A549 (cell line): ENCODE measurements around the gene RWDD1. TPM values are rescaled to one million over a fixed set of nuclear protein-coding genes. Genes with fewer than 3 reads are reported as not detected.

Experiments used
- polyA plus RNA-seq, 4 experiments: library from polyadenylated mRNA; depleted of rRNA in 3 of 4; stranded (reverse); fragments of >200 nt; fragmentation: RNase III in 1 of 4; extraction: RNeasy Plus Mini Kit Qiagen cat#74134 plus additional on column Dnase treatment in 1 of 4; gene quantifications; 2 replicates in 3 of 4; 3 replicates in 1 of 4; pipeline ENCODE4 v1.2.3, GENCODE V29; 2011 to 2017

The RWDD1 gene
- polyA plus RNA-seq, 2 of the 4 experiments (the other 2 are of a cell fraction), result 32.5 to 47.7 TPM

Other genes starting within 250 kb of the RWDD1 start
- 20.2 and 26.8 TPM in 2 replicates for gene DSE, start 200.6 kb upstream of the RWDD1 start, polyA plus RNA-seq (2011; rRNA removed)
- 15.7 to 23.4 TPM (median 22.7 TPM) in 3 replicates for gene DSE, start 200.6 kb upstream of the RWDD1 start, polyA plus RNA-seq (2017; fragmentation: RNase III; extraction: RNeasy Plus Mini Kit Qiagen cat#74134 plus additional on column Dnase treatment)
- not detected in 2 replicates for gene CALHM6, start 110.1 kb upstream of the RWDD1 start, polyA plus RNA-seq (2011; rRNA removed)
- 0.31 TPM in 1 of 3 replicates, not detected in the others for gene CALHM6, start 110.1 kb upstream of the RWDD1 start, polyA plus RNA-seq (2017; fragmentation: RNase III; extraction: RNeasy Plus Mini Kit Qiagen cat#74134 plus additional on column Dnase treatment)
- gene CALHM5, start 59.9 kb upstream of the RWDD1 start, polyA plus RNA-seq (2011; rRNA removed), result 0.09 and 0.11 TPM in 2 replicates
- gene CALHM5, start 59.9 kb upstream of the RWDD1 start, polyA plus RNA-seq (2017; fragmentation: RNase III; extraction: RNeasy Plus Mini Kit Qiagen cat#74134 plus additional on column Dnase treatment), result 0.08 to 0.12 TPM (median 0.09 TPM) in 3 replicates
- gene TRAPPC3L, start 25.8 kb upstream of the RWDD1 start, polyA plus RNA-seq (2011; rRNA removed), result not detected in 2 replicates
- not detected in 3 replicates for gene TRAPPC3L, start 25.8 kb upstream of the RWDD1 start, polyA plus RNA-seq (2017; fragmentation: RNase III; extraction: RNeasy Plus Mini Kit Qiagen cat#74134 plus additional on column Dnase treatment)
- gene CALHM4, start 17.8 kb upstream of the RWDD1 start, polyA plus RNA-seq (2011; rRNA removed), result not detected in 2 replicates
- gene CALHM4, start 17.8 kb upstream of the RWDD1 start, polyA plus RNA-seq (2017; fragmentation: RNase III; extraction: RNeasy Plus Mini Kit Qiagen cat#74134 plus additional on column Dnase treatment), result not detected in 3 replicates
- 0.17 and 0.28 TPM in 2 replicates for gene RSPH4A, start 45.0 kb downstream of the RWDD1 start, polyA plus RNA-seq (2011; rRNA removed)
- 0.13 to 0.28 TPM (median 0.13 TPM) in 3 replicates for gene RSPH4A, start 45.0 kb downstream of the RWDD1 start, polyA plus RNA-seq (2017; fragmentation: RNase III; extraction: RNeasy Plus Mini Kit Qiagen cat#74134 plus additional on column Dnase treatment)
- 9.8 and 14.4 TPM in 2 replicates for gene ZUP1, start 97.3 kb downstream of the RWDD1 start, polyA plus RNA-seq (2011; rRNA removed)
- gene ZUP1, start 97.3 kb downstream of the RWDD1 start, polyA plus RNA-seq (2017; fragmentation: RNase III; extraction: RNeasy Plus Mini Kit Qiagen cat#74134 plus additional on column Dnase treatment), result 9.7 to 10.7 TPM (median 10.0 TPM) in 3 replicates
- 3.0 and 4.5 TPM in 2 replicates for gene KPNA5, start 109.7 kb downstream of the RWDD1 start, polyA plus RNA-seq (2011; rRNA removed)
- gene KPNA5, start 109.7 kb downstream of the RWDD1 start, polyA plus RNA-seq (2017; fragmentation: RNase III; extraction: RNeasy Plus Mini Kit Qiagen cat#74134 plus additional on column Dnase treatment), result 2.2 to 2.4 TPM (median 2.3 TPM) in 3 replicates
- gene FAM162B, start 194.2 kb downstream of the RWDD1 start, polyA plus RNA-seq (2011; rRNA removed), result 0.14 TPM in 1 of 2 replicates, not detected in the other
- not detected in 3 replicates for gene FAM162B, start 194.2 kb downstream of the RWDD1 start, polyA plus RNA-seq (2017; fragmentation: RNase III; extraction: RNeasy Plus Mini Kit Qiagen cat#74134 plus additional on column Dnase treatment)